ENCODE data around the gene GRID1.

GRID1 gene

GRCh38 chr10:85615556-85615955, 751.0 kb downstream of the GRID1 start:
- CTCF ChIA-PET: no interaction called here
- POLR2A ChIA-PET: no interaction called here
- H3K4me3 ChIP-seq (ENCODE audit: low read depth, low read length): no peak overlapping the region

GRCh38 chr10:85614981-85615380, 751.6 kb downstream of the GRID1 start:
- Histone ChIP-seq H3K9me3 (ENCODE audit: control insufficient read depth, insufficient read depth, low read depth, low read length) (no peaks in the 10 kb centered on the region), H3K4me1 (ENCODE audit: control insufficient read depth, insufficient read depth, low read length) (no peaks in the 10 kb centered on the region), H3K4me3 (ENCODE audit: low read depth, low read length) (no peak overlapping the region), H3K36me3 (ENCODE audit: control insufficient read depth in 2 of 2, insufficient read depth in 1 of 2, low read length in 2 of 2) (no peaks in the 10 kb centered on the region), H3K27ac (ENCODE audit: extremely low read depth, low read depth, low read length) (no peak overlapping the region)
- POLR2A ChIA-PET: no interaction called here
- TF ChIP-seq ZBTB49 (tag by site-specific recombination; IDR thresholded peaks at IDR 0.05; ENCODE audit: low read depth) (no peak), ZNF513 (tag by site-specific recombination; IDR thresholded peaks at IDR 0.05) (no peak), SCRT2 (tag by site-specific recombination; IDR thresholded peaks at IDR 0.05) (0 out of 2 replicates have a peak, but pooled peaks have one; percentile 20), OSR2 (tag by site-specific recombination; IDR thresholded peaks at IDR 0.05) (no peak), SP3 (tag by site-specific recombination; IDR thresholded peaks at IDR 0.05) (no peak), GLI4 (tag by site-specific recombination; IDR thresholded peaks at IDR 0.05) (no peak), ZNF2 (tag by site-specific recombination; IDR thresholded peaks at IDR 0.05) (no peak)
- CTCF ChIA-PET: no interaction called here

More at GRCh38 chr10:85615556-85615955, 751.0 kb downstream of the GRID1 start:
- Histone ChIP-seq H3K9me3 (ENCODE audit: control insufficient read depth, insufficient read depth, low read depth, low read length) (no peaks in the 10 kb centered on the region), H3K4me1 (ENCODE audit: control insufficient read depth, insufficient read depth, low read length) (no peaks in the 10 kb centered on the region), H3K27ac (ENCODE audit: extremely low read depth, low read depth, low read length) (no peak overlapping the region), H3K36me3 (ENCODE audit: control insufficient read depth in 2 of 2, insufficient read depth in 1 of 2, low read length in 2 of 2) (no peaks in the 10 kb centered on the region)
- no peak for TF ChIP-seq ZSCAN30 (tag by site-specific recombination; IDR thresholded peaks at IDR 0.05)
- no peak for TF ChIP-seq KLF16 (tag by site-specific recombination; IDR thresholded peaks at IDR 0.05)
- TF ChIP-seq EGR2 (tag by site-specific recombination; IDR thresholded peaks at IDR 0.05; ENCODE audit: low read depth): no peak

- no peak overlapping the region for H3K4me3 ChIP-seq (ENCODE audit: low read depth, low read length)
- ChIA-PET POLR2A (no interaction called here), CTCF (interaction anchor here (1.0 kb wide), 2 partner anchors 8 to 9 kb away, joined by 3 to 5 read pairs; no protein-coding TSS in a partner anchor)
- no peaks in the 10 kb centered on the region for H3K4me1 ChIP-seq (ENCODE audit: control insufficient read depth, insufficient read depth, low read length)
- no peaks in the 10 kb centered on the region for H3K36me3 ChIP-seq (ENCODE audit: control insufficient read depth in 2 of 2, insufficient read depth in 1 of 2, low read length in 2 of 2)
- H3K9me3 ChIP-seq (ENCODE audit: control insufficient read depth, insufficient read depth, low read depth, low read length): no peaks in the 10 kb centered on the region
- no peak overlapping the region for H3K27ac ChIP-seq (ENCODE audit: extremely low read depth, low read depth, low read length)
- TF ChIP-seq ZNF433 (tag by site-specific recombination; IDR thresholded peaks at IDR 0.05; ENCODE audit: low read depth) (no peak), ZNF23 (tag by site-specific recombination; IDR thresholded peaks at IDR 0.05; ENCODE audit: borderline replicate concordance) (no peak), ZNF26 (tag by site-specific recombination; IDR thresholded peaks at IDR 0.05) (no peak), ZNF558 (tag by site-specific recombination; IDR thresholded peaks at IDR 0.05) (no peak), ZNF600 (tag by site-specific recombination; IDR thresholded peaks at IDR 0.05) (no peak), ZNF473 (tag by site-specific recombination; IDR thresholded peaks at IDR 0.05) (no peak), PRDM6 (tag by site-specific recombination; IDR thresholded peaks at IDR 0.05) (no peak), MZF1 (tag by site-specific recombination; IDR thresholded peaks at IDR 0.05; ENCODE audit: borderline replicate concordance) (no peak), ZNF704 (tag by site-specific recombination; IDR thresholded peaks at IDR 0.05) (no peak), PRDM4 (tag by site-specific recombination; IDR thresholded peaks at IDR 0.05) (no peak)
These were observed 752.0 kb downstream of the GRID1 start for GRCh38 chr10:85614566-85614965.
